Measurements from ENCODE around the gene MYOM1. TPM values are rescaled to one million over a fixed set of nuclear protein-coding genes. Genes with fewer than 3 reads are reported as not detected.
"Not testable (repeated sequence)": the region's sequence is repeated elsewhere in the genome, so short reads cannot be mapped to it uniquely, and the experiment has no call there.

MYOM1 gene
- total RNA-seq, 1 donor from 2014 or later, result 3.9 TPM

DNA sequence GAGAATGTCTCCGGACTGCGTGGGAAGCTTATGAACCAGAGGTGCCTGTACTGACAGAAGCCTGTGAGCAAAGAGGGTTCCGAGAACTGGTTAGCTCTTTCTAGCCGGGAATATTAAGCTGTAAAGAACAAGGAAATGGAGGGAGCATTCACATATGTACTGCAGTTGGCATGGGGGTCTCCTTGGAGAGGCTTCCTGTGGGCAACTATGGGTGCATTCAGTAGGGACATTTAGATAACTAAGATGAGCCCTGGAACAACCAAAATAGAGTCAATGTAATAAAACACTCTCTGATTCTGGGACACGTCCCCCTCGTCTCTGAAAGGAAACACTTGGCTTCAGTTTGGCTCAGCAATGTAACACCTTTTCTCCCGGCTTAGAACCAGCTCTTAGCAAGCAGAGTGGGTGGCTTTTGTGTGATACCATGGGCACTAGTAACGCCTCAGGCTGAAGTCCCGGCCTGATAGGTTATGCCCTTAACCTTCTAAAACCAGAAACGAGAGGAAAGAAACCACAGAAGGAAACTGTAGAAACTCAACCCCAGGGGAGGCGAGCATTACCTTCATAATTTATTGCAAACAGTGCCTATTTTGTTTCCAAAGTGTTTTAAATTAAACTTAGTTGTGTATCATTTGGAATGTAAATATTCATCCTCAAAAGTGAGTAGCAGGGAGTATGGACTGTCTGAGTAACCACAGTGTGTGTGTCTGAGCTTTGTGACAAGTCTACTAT, 158.0 kb downstream of the MYOM1 start:
- DNase-seq (ENCODE audit: low spot score), result no peak

GRCh38 chr18:3060667-3061580, 158.8 kb downstream of the MYOM1 start:
- DNase-seq (ENCODE audit: low spot score), result no peak

GRCh38 chr18:3059272-3059671, 160.5 kb downstream of the MYOM1 start:
- no peak for DNase-seq (ENCODE audit: low spot score)

DNA sequence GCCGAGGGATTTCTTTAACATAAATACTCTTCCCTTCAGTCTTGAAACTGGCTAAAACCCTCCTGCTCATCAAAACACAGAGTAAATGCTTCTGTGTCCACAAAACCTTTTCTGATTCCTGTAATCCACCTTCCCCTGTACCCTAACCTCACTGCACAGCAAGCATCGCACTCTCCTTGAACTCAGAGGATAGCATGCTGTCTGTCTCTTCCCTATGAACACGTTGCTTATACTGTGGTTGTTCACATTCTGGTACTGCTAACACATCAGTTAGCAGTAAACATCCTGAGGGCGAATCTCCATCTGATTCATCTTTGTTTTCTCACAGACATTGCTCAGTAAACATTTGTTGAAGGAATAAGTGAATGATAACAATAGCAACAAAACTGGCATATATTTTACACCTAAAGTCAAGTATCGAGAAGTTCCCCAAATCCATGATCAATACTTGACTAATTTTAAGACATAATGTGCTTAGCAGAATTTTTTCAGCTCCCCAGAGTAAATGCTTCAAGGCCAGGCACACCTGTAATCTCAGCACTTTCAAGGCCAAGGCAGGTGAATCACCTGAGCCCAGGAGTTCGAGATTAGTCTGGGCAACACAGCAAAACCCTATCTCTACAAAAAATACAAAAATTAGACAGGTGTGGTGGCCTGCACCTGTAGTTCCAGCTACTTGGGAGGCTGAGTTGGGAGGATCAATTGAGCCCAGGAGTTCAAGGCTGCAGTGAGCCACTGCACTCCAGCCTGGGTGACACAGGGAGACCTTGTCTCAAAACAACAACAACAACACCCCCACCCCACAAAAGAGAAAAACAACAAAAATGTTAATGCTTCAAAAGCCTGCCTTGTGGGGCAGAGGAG, 161.2 kb downstream of the MYOM1 start:
- no peak for DNase-seq (ENCODE audit: low spot score)

DNA sequence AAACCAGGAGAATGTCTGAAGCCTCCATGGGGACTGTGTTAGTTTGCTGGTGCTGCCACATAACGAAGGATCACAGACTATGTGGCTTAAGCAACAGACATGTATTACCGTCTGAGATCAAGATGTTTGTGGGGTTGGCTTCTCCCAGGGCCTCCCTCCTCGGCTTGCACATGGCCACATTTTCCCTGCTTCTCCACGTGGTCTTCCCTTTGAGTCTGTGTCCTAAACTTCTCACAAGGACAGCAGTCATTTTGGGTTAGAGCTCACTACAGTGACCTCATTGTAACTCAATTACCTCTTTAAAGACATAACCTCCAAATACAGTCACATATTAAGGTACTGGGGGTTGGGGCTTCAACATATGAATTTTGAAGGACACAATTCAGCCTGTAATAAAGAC, 162.2 kb downstream of the MYOM1 start:
- DNase-seq (ENCODE audit: low spot score), result no peak

DNA sequence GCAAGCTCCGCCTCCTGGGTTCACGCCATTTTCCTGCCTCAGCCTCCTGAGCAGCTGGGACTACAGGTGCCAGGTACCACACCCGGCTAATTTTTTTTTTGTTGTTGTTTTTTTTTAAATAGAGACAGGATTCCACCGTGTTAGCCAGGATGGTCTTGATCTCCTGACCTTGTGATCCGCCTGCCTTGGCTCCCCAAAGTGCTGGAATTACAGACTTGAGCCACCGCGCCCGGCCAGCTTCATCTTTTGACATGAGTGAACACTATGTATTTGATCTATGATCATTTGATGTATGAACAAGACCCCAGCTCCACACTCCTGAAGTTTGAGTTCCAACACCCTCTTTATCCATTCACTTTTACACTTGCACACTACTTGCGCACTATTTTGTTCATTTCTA, 163.5 kb downstream of the MYOM1 start:
- no peak for DNase-seq (ENCODE audit: low spot score)

DNA sequence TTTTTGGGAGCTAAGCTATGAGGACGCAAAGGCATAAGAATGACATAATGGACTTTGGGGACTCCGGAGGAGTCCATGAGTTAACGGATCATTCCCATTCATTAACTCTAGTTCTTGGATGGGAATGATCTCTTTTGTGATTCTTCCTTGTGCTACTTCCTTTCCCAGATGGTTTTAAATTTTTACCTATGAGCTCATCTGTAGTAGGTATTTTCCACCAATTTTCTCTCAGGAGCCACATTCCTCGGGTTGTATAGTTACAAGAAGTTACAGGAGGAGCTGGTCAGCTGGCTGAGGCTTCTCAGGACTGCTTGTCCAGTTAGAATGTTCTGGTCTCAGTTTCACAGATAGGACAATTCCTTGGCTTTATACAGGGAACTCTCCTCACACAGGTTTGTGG, 164.0 kb downstream of the MYOM1 start:
- no peak for DNase-seq (ENCODE audit: low spot score)

GRCh38 chr18:3055186-3055728, 164.5 kb downstream of the MYOM1 start:
- DNase-seq (ENCODE audit: low spot score), result no peak

GRCh38 chr18:3054780-3055179, 165.0 kb downstream of the MYOM1 start:
- DNase-seq (ENCODE audit: low spot score), result no peak

- no peak for DNase-seq (ENCODE audit: low spot score)
Measured at GRCh38 chr18:3054214-3054613, 165.6 kb downstream of the MYOM1 start.

DNA sequence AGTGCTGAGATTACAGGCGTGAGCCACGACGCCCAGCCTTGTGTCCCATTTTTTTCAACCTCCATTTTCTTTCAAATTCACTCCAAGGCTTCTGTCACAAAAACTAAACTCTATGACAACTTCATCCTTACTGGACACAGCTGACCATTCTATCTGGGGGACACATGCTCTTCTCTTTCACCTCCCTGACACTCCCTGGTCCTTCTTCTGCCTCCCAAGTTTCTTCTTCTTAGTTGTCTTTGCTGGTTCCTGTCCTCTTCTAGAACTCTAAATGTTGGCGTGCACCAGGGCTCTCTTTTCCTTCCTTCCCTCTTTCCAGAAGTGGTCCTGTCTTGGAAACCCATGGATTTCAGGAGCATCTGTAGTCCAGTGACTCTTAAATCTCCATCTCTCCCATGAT, 166.7 kb downstream of the MYOM1 start:
- DNase-seq (ENCODE audit: low spot score), result no peak

DNA sequence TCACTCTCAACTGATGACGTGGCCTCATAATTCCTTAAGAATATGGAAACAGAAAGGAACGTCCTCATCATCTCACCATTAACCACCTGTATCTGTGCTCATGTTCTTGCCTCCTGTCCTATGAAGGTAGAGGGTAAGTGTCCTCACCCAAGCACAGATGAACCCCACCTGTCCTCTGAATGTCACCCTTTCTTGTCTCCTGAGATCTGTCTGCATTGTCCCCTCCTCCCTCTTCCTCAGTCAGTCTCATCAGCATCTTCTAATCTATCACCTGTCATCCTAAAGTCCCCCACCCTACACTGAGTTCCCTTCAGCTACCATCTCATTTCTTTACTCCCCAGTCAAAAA, 167.4 kb downstream of the MYOM1 start:
- DNase-seq (ENCODE audit: low spot score), result no peak

DNA sequence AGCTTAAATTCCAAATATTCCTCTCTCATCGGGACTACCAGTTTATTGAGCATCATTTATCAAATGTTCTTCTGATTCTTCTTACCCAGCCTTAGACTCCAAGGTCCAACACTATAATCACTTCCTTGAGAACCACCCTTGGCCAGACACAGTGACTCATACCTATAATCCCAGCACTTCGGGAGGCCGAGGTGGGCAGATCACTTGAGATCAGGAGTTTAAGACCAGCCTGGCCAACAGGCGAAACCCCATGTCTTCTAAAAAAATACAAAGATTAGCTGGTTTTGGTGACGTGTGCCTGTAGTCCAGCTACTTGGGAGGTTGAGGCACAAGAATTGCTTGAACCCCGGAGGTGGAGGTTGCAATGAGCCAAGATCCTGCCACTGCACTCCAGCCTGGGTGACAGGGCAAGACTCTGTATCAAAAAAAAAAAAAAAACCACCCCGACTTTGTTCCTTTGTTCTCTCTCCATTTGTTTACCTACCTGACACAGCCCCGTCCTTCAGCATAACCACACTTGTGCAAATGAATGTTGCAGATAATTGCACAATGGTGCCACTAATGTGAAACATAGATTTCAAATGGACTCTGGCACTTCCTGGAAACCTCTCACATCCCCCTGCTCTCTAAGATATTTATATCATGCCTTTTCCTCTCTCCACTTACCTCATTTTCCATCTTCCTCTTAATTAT, 167.9 kb downstream of the MYOM1 start:
- no peak for DNase-seq (ENCODE audit: low spot score)

- DNase-seq (ENCODE audit: low spot score), result not testable (repeated sequence)
Measured at GRCh38 chr18:3049897-3050454, 169.8 kb downstream of the MYOM1 start.

- DNase-seq (ENCODE audit: low spot score), result no peak
Measured at GRCh38 chr18:3048820-3049349, 170.9 kb downstream of the MYOM1 start.

- no peak for DNase-seq (ENCODE audit: low spot score)
Measured at GRCh38 chr18:3048121-3048520, 171.6 kb downstream of the MYOM1 start.

DNA sequence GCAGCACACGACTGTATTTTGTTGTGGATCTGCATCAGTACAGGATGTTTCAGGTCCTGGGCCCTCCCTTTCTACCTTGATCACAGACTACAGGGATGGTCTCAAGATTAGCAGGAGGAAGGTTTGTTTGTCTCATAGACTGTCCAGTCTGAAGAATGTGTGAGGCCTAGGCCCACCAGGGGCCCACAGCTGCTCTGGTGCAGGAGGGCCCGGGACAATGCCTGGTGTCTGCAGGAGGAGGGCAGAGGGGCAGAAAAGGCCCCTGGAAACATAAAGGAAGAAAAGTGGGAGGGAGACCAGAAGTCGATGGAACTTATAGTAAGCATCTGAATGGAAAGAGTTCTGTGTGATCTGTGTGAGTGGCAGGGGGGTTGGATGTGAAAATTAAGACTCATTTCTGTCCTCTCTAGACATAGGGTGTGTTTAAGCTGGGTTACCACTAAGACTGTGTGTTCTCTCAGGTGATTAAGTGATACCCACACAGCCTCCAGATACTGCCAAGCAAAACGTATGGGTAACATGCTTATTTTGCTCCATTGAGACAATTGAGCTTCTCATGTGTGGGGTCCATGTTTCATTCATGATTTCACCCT, 173.5 kb downstream of the MYOM1 start:
- no peak for DNase-seq (ENCODE audit: low spot score)

DNA sequence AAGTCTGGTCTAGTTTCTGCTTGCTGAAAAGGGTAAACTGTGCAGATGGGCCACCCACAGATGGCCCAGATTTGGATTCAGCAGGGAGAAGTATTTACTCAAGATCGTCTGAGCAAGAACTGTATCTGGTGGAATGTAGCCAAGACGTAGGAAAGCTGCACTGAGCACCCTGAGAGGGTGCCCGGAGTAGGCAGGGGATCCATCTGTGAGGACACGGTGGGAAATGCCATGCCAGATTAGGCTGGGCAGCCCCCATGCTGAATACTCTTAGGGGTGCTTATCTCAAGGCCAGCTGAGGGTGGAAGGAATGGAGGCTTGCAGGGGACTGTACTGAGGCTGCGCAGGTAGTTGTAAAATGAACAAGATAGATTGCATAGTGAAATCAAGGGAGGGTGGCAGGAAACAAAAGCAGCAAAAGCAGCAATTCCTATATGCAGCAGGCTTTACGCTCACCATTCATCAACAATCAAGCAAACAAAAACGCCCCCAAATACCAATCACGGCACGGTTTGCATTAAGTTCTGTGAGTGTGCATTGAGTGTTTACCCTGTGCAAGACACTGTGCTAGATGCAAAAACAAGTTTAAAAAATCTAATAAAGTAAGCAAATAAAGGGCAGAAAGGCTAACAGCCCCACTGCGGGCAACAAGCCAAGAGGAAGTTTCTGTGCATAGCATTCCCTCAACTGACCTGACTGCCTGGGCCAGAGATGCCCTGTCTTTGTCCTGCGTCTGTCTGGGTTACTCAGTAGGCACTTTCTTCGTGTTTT, 174.7 kb downstream of the MYOM1 start:
- DNase-seq (ENCODE audit: low spot score), result no peak

DNA sequence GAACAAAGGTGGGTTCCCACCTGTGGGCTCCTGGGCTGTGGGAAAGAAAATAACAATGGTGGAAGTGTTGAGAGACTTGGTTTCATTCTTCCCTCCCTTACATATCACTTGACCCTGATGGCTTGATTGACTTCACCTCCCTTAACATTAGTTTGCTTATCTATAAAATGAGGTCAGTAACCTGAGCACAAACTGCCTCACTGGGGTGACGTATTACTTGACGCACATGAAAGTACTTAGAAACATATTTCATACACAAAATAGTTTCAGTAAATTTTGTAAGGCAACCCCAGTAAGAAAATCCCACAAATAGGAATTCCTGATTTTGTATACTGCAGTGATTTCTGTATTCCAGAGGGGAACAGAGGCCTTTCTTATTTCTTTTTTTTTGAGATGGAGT, 177.4 kb downstream of the MYOM1 start:
- no peak for DNase-seq (ENCODE audit: low spot score)

All from mesenteric fat pad (tissue), 1 donor.